VCaP (cell line): ENCODE measurements around the gene RPS6KA2.

ENCODE experiments used
- H3K27ac ChIP-seq: fragments of 450-650 bp; 2 replicates; pipeline ENCODE4 v1.5.1; 2017
- TF ChIP-seq, protein P1 (sequence below): fragments of 450-650 bp; conservative IDR thresholded peaks from 2 replicates; pipeline ENCODE4 v1.5.1; 2017; ENCODE audit warnings: mild to moderate bottlenecking, moderate library complexity

RPS6KA2 gene

GRCh38 chr6:166580076-166581050 lies 46.7 kb downstream of the RPS6KA2 start:
- TF ChIP-seq, protein P1, sequence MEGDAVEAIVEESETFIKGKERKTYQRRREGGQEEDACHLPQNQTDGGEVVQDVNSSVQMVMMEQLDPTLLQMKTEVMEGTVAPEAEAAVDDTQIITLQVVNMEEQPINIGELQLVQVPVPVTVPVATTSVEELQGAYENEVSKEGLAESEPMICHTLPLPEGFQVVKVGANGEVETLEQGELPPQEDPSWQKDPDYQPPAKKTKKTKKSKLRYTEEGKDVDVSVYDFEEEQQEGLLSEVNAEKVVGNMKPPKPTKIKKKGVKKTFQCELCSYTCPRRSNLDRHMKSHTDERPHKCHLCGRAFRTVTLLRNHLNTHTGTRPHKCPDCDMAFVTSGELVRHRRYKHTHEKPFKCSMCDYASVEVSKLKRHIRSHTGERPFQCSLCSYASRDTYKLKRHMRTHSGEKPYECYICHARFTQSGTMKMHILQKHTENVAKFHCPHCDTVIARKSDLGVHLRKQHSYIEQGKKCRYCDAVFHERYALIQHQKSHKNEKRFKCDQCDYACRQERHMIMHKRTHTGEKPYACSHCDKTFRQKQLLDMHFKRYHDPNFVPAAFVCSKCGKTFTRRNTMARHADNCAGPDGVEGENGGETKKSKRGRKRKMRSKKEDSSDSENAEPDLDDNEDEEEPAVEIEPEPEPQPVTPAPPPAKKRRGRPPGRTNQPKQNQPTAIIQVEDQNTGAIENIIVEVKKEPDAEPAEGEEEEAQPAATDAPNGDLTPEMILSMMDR, result no peak
- no peak overlapping the region for H3K27ac ChIP-seq

GRCh38 chr6:166579237-166579850 lies 47.7 kb downstream of the RPS6KA2 start:
- H3K27ac ChIP-seq, result no peak overlapping the region
- TF ChIP-seq, protein P1, result no peak

DNA sequence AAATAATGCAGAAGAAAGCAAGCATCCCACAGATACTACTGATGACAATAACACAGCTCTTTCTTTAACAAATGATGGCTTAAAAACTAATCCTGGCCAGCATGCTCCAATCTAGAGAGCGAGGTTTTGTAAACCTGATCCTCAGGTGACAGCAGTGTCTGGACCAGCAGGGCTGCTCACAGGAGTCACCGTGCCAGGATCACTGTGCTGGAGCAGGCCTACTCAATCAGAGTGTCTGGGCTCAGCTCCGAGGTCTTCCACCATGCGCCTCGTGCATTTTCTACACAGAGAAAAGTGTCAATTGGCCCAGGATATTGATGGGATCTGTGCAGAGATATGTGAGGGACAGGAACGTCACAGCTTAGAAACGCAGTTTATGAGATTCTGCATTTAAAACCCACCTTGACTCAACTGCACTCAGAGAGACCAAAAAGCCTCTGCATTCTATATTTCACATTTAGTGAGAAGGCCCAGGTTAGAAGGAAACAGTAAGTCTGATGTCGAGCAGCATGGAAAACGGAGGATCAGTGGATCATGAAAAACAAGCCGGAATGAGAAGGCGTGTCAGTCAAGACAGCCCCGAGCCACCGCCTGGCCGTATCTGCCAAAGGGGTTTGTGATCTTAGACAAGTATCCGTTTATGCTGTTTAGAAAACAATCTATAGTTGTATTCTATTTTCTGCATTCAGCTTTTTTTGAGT lies 48.4 kb downstream of the RPS6KA2 start:
- TF ChIP-seq, protein P1, result no peak
- H3K27ac ChIP-seq, result no peak overlapping the region

DNA sequence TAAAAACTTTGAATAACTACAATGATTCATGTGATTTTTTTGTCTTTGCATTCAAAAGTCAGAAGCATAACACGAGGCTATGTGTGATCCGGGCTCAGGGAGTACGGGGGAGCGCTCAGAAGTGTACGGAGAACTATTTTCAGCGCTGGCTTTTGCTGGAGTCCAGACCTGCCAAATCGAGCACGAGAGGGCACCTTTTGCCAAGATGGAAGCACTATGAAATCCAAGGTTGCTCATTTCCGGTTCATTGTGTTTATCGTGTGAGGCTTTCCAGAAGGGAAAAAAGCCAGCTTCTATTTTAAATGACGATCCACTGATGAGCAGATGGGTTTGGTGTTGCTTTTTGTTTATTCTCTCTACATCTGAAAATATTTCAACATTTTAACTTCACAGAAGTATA lies 51.8 kb downstream of the RPS6KA2 start:
- no peak overlapping the region for H3K27ac ChIP-seq
- TF ChIP-seq, protein P1, result no peak

- TF ChIP-seq, protein P1, result no peak
- no peak overlapping the region for H3K27ac ChIP-seq
Observed at GRCh38 chr6:166573511-166574216, 53.4 kb downstream of the RPS6KA2 start.

DNA sequence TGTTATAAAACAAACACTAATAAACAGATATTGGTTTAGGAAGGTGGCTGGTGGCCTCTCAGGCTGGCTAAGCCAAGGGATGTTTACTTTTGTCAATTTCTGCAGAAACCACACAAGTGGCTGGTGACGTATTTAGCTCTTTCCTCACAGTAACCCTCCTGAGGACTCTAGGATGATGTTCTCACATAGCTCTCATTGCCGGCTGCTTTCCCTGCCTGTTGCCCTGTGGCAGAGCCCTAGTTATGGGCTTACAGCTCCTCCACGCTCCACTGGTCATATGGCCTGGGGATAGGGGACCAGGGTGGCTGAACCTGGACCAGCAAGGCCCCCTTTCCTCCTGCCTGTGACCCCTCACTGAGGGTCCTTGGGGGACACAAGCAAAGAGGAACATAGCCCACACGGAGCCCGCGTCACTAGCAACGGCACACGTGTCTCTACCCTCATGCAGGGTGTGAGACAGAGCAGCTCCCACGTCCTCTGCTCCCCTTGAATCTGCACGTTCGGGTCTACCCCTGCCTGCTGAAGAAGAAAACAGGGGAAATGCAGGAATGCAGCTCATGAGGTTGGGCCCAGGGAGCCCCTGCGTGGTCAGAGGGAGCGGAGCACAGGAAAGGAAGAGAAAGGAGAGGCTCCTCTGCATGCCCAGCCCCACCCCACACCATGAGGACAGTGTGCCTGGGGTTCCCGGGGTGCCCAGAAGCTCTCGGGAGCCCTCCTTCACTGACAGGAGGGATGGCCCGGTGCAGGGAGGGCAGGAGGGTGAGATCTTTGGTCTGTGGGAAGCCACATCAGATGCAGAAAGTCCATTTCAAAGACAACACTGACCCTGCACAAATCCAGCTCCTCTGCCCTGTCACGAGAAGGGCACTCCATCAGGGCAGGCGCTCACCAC lies 54.4 kb downstream of the RPS6KA2 start:
- TF ChIP-seq, protein P1, result no peak
- no peak overlapping the region for H3K27ac ChIP-seq
